Immature natural killer cell (primary cell): ENCODE results near the gene TRPV5. TPM values are rescaled to one million over a fixed set of nuclear protein-coding genes. Genes with fewer than 3 reads are reported as not detected.

Source experiments
- DNase-seq, 3 donors: peaks; one replicate each; pipeline ENCODE4 v3.0.0; 2022; ENCODE audit warnings: mixed read lengths in 1 of 3
- H3K27ac Mint-ChIP-seq, 6 donors: one replicate each; pipeline ENCODE4 v1.8.0; 2020; ENCODE audit warnings: mixed read lengths in 6 of 6, mild to moderate bottlenecking in 5 of 6, inconsistent platforms in 4 of 6, moderate library complexity in 3 of 6
- H3K27me3 Mint-ChIP-seq, 3 donors: one replicate each; pipeline ENCODE4 v1.8.0; 2020 to 2021; ENCODE audit warnings: low read depth in 3 of 3, mild to moderate bottlenecking in 3 of 3, mixed read lengths in 3 of 3, moderate library complexity in 3 of 3, inconsistent platforms in 1 of 3
- H3K36me3 Mint-ChIP-seq, 3 donors: one replicate each; pipeline ENCODE4 v1.8.0; 2020; ENCODE audit warnings: mixed read lengths in 3 of 3, inconsistent platforms in 2 of 3, mild to moderate bottlenecking in 2 of 3
- H3K4me1 Mint-ChIP-seq, 2 donors: one replicate each; pipeline ENCODE4 v1.8.0; 2020; ENCODE audit warnings: inconsistent platforms in 2 of 2, mild to moderate bottlenecking in 2 of 2, mixed read lengths in 2 of 2, moderate library complexity in 1 of 2
- H3K4me3 Mint-ChIP-seq, 5 donors: one replicate each; pipeline ENCODE4 v1.8.0; 2020; ENCODE audit warnings: mild to moderate bottlenecking in 5 of 5, mixed read lengths in 5 of 5, inconsistent platforms in 3 of 5, moderate library complexity in 3 of 5
- H3K9me3 Mint-ChIP-seq, 6 donors: one replicate each; pipeline ENCODE4 v1.8.0; 2020; ENCODE audit warnings: mild to moderate bottlenecking in 6 of 6, mixed read lengths in 6 of 6, inconsistent platforms in 4 of 6, moderate library complexity in 3 of 6
- polyA plus RNA-seq, 3 donors: library from polyadenylated mRNA; unstranded; fragments of 300-500 nt; fragmentation: Illumina TruSeq; gene quantifications; one replicate each; pipeline ENCODE4 v1.2.3, GENCODE V29; 2021

TRPV5 gene
- polyA plus RNA-seq, 3 donors from 2014 or later = not detected

- H3K4me1 Mint-ChIP-seq = no peaks in the 10 kb centered on the region
- peaks cover 0 to 2% (median 1%) of the 10 kb centered on the region in 3 donors for H3K27me3 Mint-ChIP-seq
- no peak overlapping the region for H3K4me3 Mint-ChIP-seq
- H3K36me3 Mint-ChIP-seq = no peaks in the 10 kb centered on the region
- no peak overlapping the region for H3K27ac Mint-ChIP-seq
- no peak for DNase-seq
- peaks cover 0 to 3% (median 0%) of the 10 kb centered on the region in 6 donors for H3K9me3 Mint-ChIP-seq
Measured at GRCh38 chr7:142933092-142933475, 462 bp downstream of the TRPV5 start.

GRCh38 chr7:142932386-142933091 lies 1.0 kb downstream of the TRPV5 start:
- H3K36me3 Mint-ChIP-seq = no peaks in the 10 kb centered on the region
- no peak for DNase-seq
- peaks cover 0 to 3% (median 0%) of the 10 kb centered on the region in 6 donors for H3K9me3 Mint-ChIP-seq
- H3K27me3 Mint-ChIP-seq = peaks cover 0 to 2% (median 0%) of the 10 kb centered on the region in 3 donors
- H3K27ac Mint-ChIP-seq = no peak overlapping the region
- no peaks in the 10 kb centered on the region for H3K4me1 Mint-ChIP-seq
- no peak overlapping the region for H3K4me3 Mint-ChIP-seq

GRCh38 chr7:142930126-142930730 lies 3.3 kb downstream of the TRPV5 start:
- H3K27ac Mint-ChIP-seq = no peak overlapping the region
- no peaks in the 10 kb centered on the region for H3K36me3 Mint-ChIP-seq
- H3K27me3 Mint-ChIP-seq = peaks cover 2 to 3% (median 2%) of the 10 kb centered on the region in 3 donors
- H3K4me1 Mint-ChIP-seq = no peaks in the 10 kb centered on the region
- H3K4me3 Mint-ChIP-seq = no peak overlapping the region
- DNase-seq = no peak
- H3K9me3 Mint-ChIP-seq = peaks cover 0 to 3% (median 0%) of the 10 kb centered on the region in 6 donors

GRCh38 chr7:142927949-142928348 lies 5.6 kb downstream of the TRPV5 start:
- Mint-ChIP-seq H3K4me1 (no peaks in the 10 kb centered on the region), H3K4me3 (no peak overlapping the region), H3K36me3 (no peaks in the 10 kb centered on the region), H3K9me3 (no peaks in the 10 kb centered on the region), H3K27ac (no peak overlapping the region), H3K27me3 (peaks cover 2 to 6% (median 2%) of the 10 kb centered on the region in 3 donors)
- DNase-seq = no peak

GRCh38 chr7:142927085-142927745 lies 6.3 kb downstream of the TRPV5 start:
- Mint-ChIP-seq H3K36me3 (no peaks in the 10 kb centered on the region), H3K4me1 (no peaks in the 10 kb centered on the region), H3K4me3 (no peak overlapping the region), H3K27me3 (peaks cover 2 to 6% (median 2%) of the 10 kb centered on the region in 3 donors), H3K27ac (no peak overlapping the region), H3K9me3 (no peaks in the 10 kb centered on the region)
- DNase-seq = no peak

- peaks cover 2 to 6% (median 2%) of the 10 kb centered on the region in 3 donors for H3K27me3 Mint-ChIP-seq
- no peaks in the 10 kb centered on the region for H3K4me1 Mint-ChIP-seq
- no peak overlapping the region for H3K27ac Mint-ChIP-seq
- no peaks in the 10 kb centered on the region for H3K9me3 Mint-ChIP-seq
- H3K36me3 Mint-ChIP-seq = no peaks in the 10 kb centered on the region
- no peak for DNase-seq
- H3K4me3 Mint-ChIP-seq = no peak overlapping the region
Measured at GRCh38 chr7:142925413-142925812, 8.1 kb downstream of the TRPV5 start.

- Mint-ChIP-seq H3K27ac (no peak overlapping the region), H3K9me3 (no peaks in the 10 kb centered on the region), H3K4me3 (no peak overlapping the region), H3K36me3 (no peaks in the 10 kb centered on the region), H3K4me1 (no peaks in the 10 kb centered on the region), H3K27me3 (peaks cover 0 to 7% (median 2%) of the 10 kb centered on the region in 3 donors)
- DNase-seq = no peak
Measured at GRCh38 chr7:142923391-142923790, 10.2 kb downstream of the TRPV5 start.

GRCh38 chr7:142919656-142920055 lies 13.9 kb downstream of the TRPV5 start:
- DNase-seq = no peak
- no peaks in the 10 kb centered on the region for H3K4me1 Mint-ChIP-seq
- H3K9me3 Mint-ChIP-seq = no peaks in the 10 kb centered on the region
- no peak overlapping the region for H3K27ac Mint-ChIP-seq
- no peaks in the 10 kb centered on the region for H3K36me3 Mint-ChIP-seq
- peaks cover 0 to 4% (median 0%) of the 10 kb centered on the region in 3 donors for H3K27me3 Mint-ChIP-seq
- H3K4me3 Mint-ChIP-seq = no peak overlapping the region

GRCh38 chr7:142918901-142919300 lies 14.6 kb downstream of the TRPV5 start:
- no peak for DNase-seq
- H3K36me3 Mint-ChIP-seq = no peaks in the 10 kb centered on the region
- H3K27ac Mint-ChIP-seq = no peak overlapping the region
- no peak overlapping the region for H3K4me3 Mint-ChIP-seq
- H3K27me3 Mint-ChIP-seq = peaks cover 0 to 2% (median 0%) of the 10 kb centered on the region in 3 donors
- no peaks in the 10 kb centered on the region for H3K9me3 Mint-ChIP-seq
- H3K4me1 Mint-ChIP-seq = no peaks in the 10 kb centered on the region

GRCh38 chr7:142917447-142917846 lies 16.1 kb downstream of the TRPV5 start:
- DNase-seq = no peak
- Mint-ChIP-seq H3K9me3 (no peaks in the 10 kb centered on the region), H3K4me3 (no peak overlapping the region), H3K27ac (no peak overlapping the region), H3K4me1 (no peaks in the 10 kb centered on the region), H3K27me3 (peaks cover 0 to 2% (median 1%) of the 10 kb centered on the region in 3 donors), H3K36me3 (no peaks in the 10 kb centered on the region)

GRCh38 chr7:142916508-142916907 lies 17.0 kb downstream of the TRPV5 start:
- no peaks in the 10 kb centered on the region for H3K9me3 Mint-ChIP-seq
- no peak overlapping the region for H3K27ac Mint-ChIP-seq
- peaks cover 0 to 2% (median 1%) of the 10 kb centered on the region in 3 donors for H3K27me3 Mint-ChIP-seq

GRCh38 chr7:142915315-142915714 lies 18.2 kb downstream of the TRPV5 start:
- Mint-ChIP-seq H3K4me3 (no peak overlapping the region), H3K27ac (no peak overlapping the region), H3K36me3 (no peaks in the 10 kb centered on the region), H3K27me3 (peaks cover 0 to 2% (median 1%) of the 10 kb centered on the region in 3 donors), H3K9me3 (no peaks in the 10 kb centered on the region), H3K4me1 (no peaks in the 10 kb centered on the region)
- DNase-seq = no peak

More at GRCh38 chr7:142916508-142916907, 17.0 kb downstream of the TRPV5 start:
- H3K4me3 Mint-ChIP-seq = no peak overlapping the region
- no peak for DNase-seq
- no peaks in the 10 kb centered on the region for H3K4me1 Mint-ChIP-seq
- H3K36me3 Mint-ChIP-seq = no peaks in the 10 kb centered on the region

- Mint-ChIP-seq H3K27me3 (peaks cover 0 to 1% (median under 1%) of the 10 kb centered on the region in 3 donors), H3K36me3 (no peaks in the 10 kb centered on the region), H3K4me1 (no peaks in the 10 kb centered on the region), H3K4me3 (no peak overlapping the region), H3K27ac (no peak overlapping the region), H3K9me3 (no peaks in the 10 kb centered on the region)
- DNase-seq = no peak
Measured at GRCh38 chr7:142914121-142914520, 19.4 kb downstream of the TRPV5 start.

GRCh38 chr7:142913566-142913965 lies 20.0 kb downstream of the TRPV5 start:
- H3K27me3 Mint-ChIP-seq = peaks cover 0 to 1% (median 0%) of the 10 kb centered on the region in 3 donors

More at GRCh38 chr7:142913566-142913965, 20.0 kb downstream of the TRPV5 start:
- Mint-ChIP-seq H3K4me3 (no peak overlapping the region), H3K36me3 (no peaks in the 10 kb centered on the region), H3K4me1 (peaks cover 0 to 1% of the 10 kb centered on the region in 2 donors), H3K9me3 (no peaks in the 10 kb centered on the region), H3K27ac (no peak overlapping the region)
- no peak for DNase-seq
